Caco-2 (cell line): Measurements from ENCODE around the gene TMEM260. TPM values are rescaled to one million over a fixed set of nuclear protein-coding genes. Genes with fewer than 3 reads are reported as not detected.
"Not testable (repeated sequence)": the region's sequence is repeated elsewhere in the genome, so short reads cannot be mapped to it uniquely, and the experiment has no call there.

Experiments used
- BruUV-seq: library from RNA; stranded (reverse); fragments of 400-500 nt; replicated peaks from 2 replicates; lab custom pipeline; 2021; lab: Mats Ljungman, UMichigan
- CTCF ChIA-PET: fragments of 300-600 bp; sonication (Branson Sonifier 250); formaldehyde crosslinking; loops from one replicate; lab custom pipeline; 2022; ENCODE audit warnings: antibody characterized with exemption; lab: Charles Lee
- POLR2A ChIA-PET: fragments of 300-600 bp; sonication (Branson Sonifier 250); formaldehyde crosslinking; loops from one replicate; lab custom pipeline; 2022; ENCODE audit warnings: antibody characterized with exemption; lab: Charles Lee
- DNase-seq, 2 experiments: peaks; one replicate each; pipeline versions ENCODE4 v3.0.0 to v3.0.0-alpha.2; 2020 to 2022
- H3K27me3 ChIP-seq: replicated peaks from 2 replicates; pipeline ENCODE4 v1.6.0; 2011; ENCODE audit warnings: low read length; ENCODE audit not compliant: control insufficient read depth, insufficient read depth
- H3K36me3 ChIP-seq: 2 replicates; pipeline ENCODE4 v1.5.1; 2011; ENCODE audit warnings: low read length; ENCODE audit not compliant: control insufficient read depth, insufficient read depth
- H3K4me1 ChIP-seq: fragments of 250-450 bp; sonication (Bioruptor Pico); 2 replicates; pipeline ENCODE4 v1.5.1; 2020; ENCODE audit warnings: mild to moderate bottlenecking
- H3K4me3 ChIP-seq: 2 replicates; pipeline ENCODE4 v1.5.1; 2011; ENCODE audit warnings: low read depth, mild to moderate bottlenecking, control low read depth, low read length
- H3K9me3 ChIP-seq: fragments of 250-450 bp; sonication (Bioruptor Pico); 2 replicates; pipeline ENCODE4 v1.5.1; 2020; ENCODE audit warnings: mild to moderate bottlenecking, moderate library complexity
- H3K27ac Mint-ChIP-seq: one replicate; pipeline ENCODE4 v1.8.0; 2022; ENCODE audit warnings: mixed read lengths; ENCODE audit not compliant: unreplicated experiment
- H3K27me3 Mint-ChIP-seq: one replicate; pipeline ENCODE4 v1.8.0; 2022; ENCODE audit warnings: mixed read lengths; ENCODE audit not compliant: insufficient read depth, unreplicated experiment
- H3K36me3 Mint-ChIP-seq: one replicate; pipeline ENCODE4 v1.8.0; 2022; ENCODE audit warnings: mild to moderate bottlenecking, mixed read lengths; ENCODE audit not compliant: insufficient read depth, unreplicated experiment
- H3K4me1 Mint-ChIP-seq: one replicate; pipeline ENCODE4 v1.8.0; 2022; ENCODE audit warnings: low read depth, mixed read lengths; ENCODE audit not compliant: unreplicated experiment
- H3K4me3 Mint-ChIP-seq: one replicate; pipeline ENCODE4 v1.8.0; 2022; ENCODE audit warnings: mild to moderate bottlenecking, moderate library complexity, mixed read lengths; ENCODE audit not compliant: unreplicated experiment
- H3K9me3 Mint-ChIP-seq: one replicate; pipeline ENCODE4 v1.8.0; 2022; ENCODE audit warnings: mixed read lengths; ENCODE audit not compliant: unreplicated experiment
- CTCF ChIP-seq, 2 experiments: fragments of 200-600 bp in 1 of 2; IDR thresholded peaks; 1 replicate in 1 of 2; 2 replicates in 1 of 2; pipeline versions ENCODE4 v1.5.1 to v1.8.0; 2011 to 2022; ENCODE audit warnings: antibody characterized with exemption in 1 of 2, control low read depth in 1 of 2, inconsistent platforms in 1 of 2, low read depth in 1 of 2, low read length in 1 of 2, mild to moderate bottlenecking in 1 of 2, moderate library complexity in 1 of 2; ENCODE audit not compliant: insufficient read depth in 1 of 2, severe bottlenecking in 1 of 2, unreplicated experiment in 1 of 2
- intact Hi-C: fragments of 100-400 bp; cut with micrococcal nuclease; formaldehyde crosslinking; loops from one replicate; pipeline ENCODE4 v1.10.0; 2022; ENCODE audit not compliant: unreplicated experiment
- total RNA-seq: library from RNA; stranded (reverse); gene quantifications from 2 replicates; pipeline ENCODE4 v1.2.3, GENCODE V29; 2022

The TMEM260 gene
- total RNA-seq, 1 experiment from 2014 or later: 32.3 TPM

- Histone ChIP-seq H3K4me3 (no peak overlapping the region), H3K27me3 (no peaks in the 10 kb centered on the region), H3K4me1 (peaks cover 29% of the 10 kb centered on the region), H3K36me3 (no peaks in the 10 kb centered on the region), H3K9me3 (peaks cover 18% of the 10 kb centered on the region)
- Mint-ChIP-seq H3K36me3 (peaks cover 38% of the 10 kb centered on the region), H3K4me3 (peak overlapping the region; percentile 42), H3K9me3 (peaks cover 35% of the 10 kb centered on the region), H3K27ac (peak overlapping the region; percentile 95), H3K4me1 (peaks cover 34% of the 10 kb centered on the region), H3K27me3 (peaks cover 2% of the 10 kb centered on the region)
- DNase-seq: no peak
- POLR2A ChIA-PET: no interaction called here
- no peak for TF ChIP-seq CTCF (IDR thresholded peaks at IDR 0.05; ENCODE audit: insufficient read depth in 1 of 2, low read depth in 1 of 2, low read length in 1 of 2, severe bottlenecking in 1 of 2, unreplicated experiment in 1 of 2)
- CTCF ChIA-PET: interaction anchor here (0.6 to 1.0 kb wide), 2 partner anchors 24 to 87 kb away, joined by 3 to 5 read pairs; partner anchors contain the start of gene TMEM260
- BruUV-seq: no TSS peak
- intact Hi-C loops: loop anchor here (10.0 kb wide), 1 partner anchor 628 kb away; no protein-coding TSS in a partner anchor
Measured at GRCh38 chr14:56666716-56667115, 87.1 kb downstream of the TMEM260 start.

- BruUV-seq, H3K27me3 Mint-ChIP-seq, DNase-seq, POLR2A ChIA-PET, H3K4me3 ChIP-seq, H3K27me3 ChIP-seq, H3K36me3 ChIP-seq: not testable (repeated sequence)
- H3K4me1 ChIP-seq: peaks cover 29% of the 10 kb centered on the region
- H3K4me3 Mint-ChIP-seq: peak overlapping the region; percentile 42
- H3K4me1 Mint-ChIP-seq: peaks cover 34% of the 10 kb centered on the region
- intact Hi-C loops: loop anchor here (10.0 kb wide), 1 partner anchor 628 kb away; no protein-coding TSS in a partner anchor
- peak overlapping the region; percentile 95 for H3K27ac Mint-ChIP-seq
- peaks cover 38% of the 10 kb centered on the region for H3K36me3 Mint-ChIP-seq
- peaks cover 35% of the 10 kb centered on the region for H3K9me3 Mint-ChIP-seq
- CTCF ChIA-PET: interaction anchor here (0.6 kb wide), 1 partner anchor 23 kb away, joined by 3 read pairs; no protein-coding TSS in a partner anchor
- peaks cover 18% of the 10 kb centered on the region for H3K9me3 ChIP-seq
Measured at GRCh38 chr14:56667290-56667689, 87.7 kb downstream of the TMEM260 start.

- peak overlapping the region; percentile 28 for H3K4me3 Mint-ChIP-seq
- H3K36me3 ChIP-seq: no peaks in the 10 kb centered on the region
- no peaks in the 10 kb centered on the region for H3K36me3 Mint-ChIP-seq
- peak in 1 of 2 experiments; percentile 56 for DNase-seq
- CTCF ChIA-PET: no interaction called here
- no peak for TF ChIP-seq CTCF (IDR thresholded peaks at IDR 0.05; ENCODE audit: insufficient read depth in 1 of 2, low read depth in 1 of 2, low read length in 1 of 2, severe bottlenecking in 1 of 2, unreplicated experiment in 1 of 2)
- intact Hi-C loops: no loop called here
- no peaks in the 10 kb centered on the region for H3K27me3 ChIP-seq
- H3K4me1 ChIP-seq: peaks cover 11% of the 10 kb centered on the region
- no TSS peak for BruUV-seq
- H3K27me3 Mint-ChIP-seq: no peaks in the 10 kb centered on the region
- H3K27ac Mint-ChIP-seq: peak overlapping the region; percentile 60
- POLR2A ChIA-PET: no interaction called here
- H3K9me3 Mint-ChIP-seq: no peaks in the 10 kb centered on the region
- peaks cover 25% of the 10 kb centered on the region for H3K4me1 Mint-ChIP-seq
- no peak overlapping the region for H3K4me3 ChIP-seq
- no peaks in the 10 kb centered on the region for H3K9me3 ChIP-seq
Measured at GRCh38 chr14:56676042-56676441, 96.4 kb downstream of the TMEM260 start.
